ENCODE results near the gene SLC25A47.
"Not testable (repeated sequence)": the region's sequence is repeated elsewhere in the genome, so short reads cannot be mapped to it uniquely, and the experiment has no call there.

SLC25A47 gene

DNA sequence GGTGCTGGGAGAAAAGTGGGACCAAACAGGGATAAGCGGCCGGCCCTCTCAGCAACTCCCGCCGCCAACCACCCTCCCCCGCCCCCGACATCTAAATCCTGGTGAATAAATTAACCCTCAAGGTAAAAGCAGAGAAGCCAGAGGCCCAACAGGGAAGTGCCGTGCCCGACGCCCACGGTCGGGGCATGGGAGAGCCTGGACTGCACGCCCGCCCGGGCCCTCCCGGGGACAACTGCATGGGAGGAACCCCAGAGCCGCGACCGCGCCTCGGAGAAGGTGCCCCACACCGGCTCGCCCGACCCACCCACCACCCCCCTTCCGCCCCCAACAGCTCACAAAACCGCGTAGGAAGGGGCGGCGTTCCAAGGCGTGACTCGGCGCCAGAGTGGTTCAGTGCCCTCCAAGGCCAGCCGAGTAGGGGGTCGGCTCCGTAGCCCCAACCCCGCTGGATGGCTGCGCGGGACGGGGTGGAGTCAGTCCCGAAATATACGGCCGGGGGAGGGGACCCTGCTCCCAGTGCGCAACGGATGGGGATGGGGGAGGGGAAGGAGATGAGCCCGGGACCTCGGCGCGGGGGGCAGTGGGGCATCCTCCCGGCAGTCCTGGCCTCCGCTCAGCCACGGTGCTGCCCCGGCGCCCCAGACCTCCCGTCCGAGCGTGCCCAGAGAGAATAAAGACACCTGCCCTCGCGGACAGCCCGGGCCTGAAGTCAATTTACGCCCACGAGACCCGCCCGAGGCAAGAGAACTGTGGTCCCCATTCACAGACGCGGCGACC, 17.6 kb upstream of the SLC25A47 start:
- DNase-seq (no peak), ATAC-seq (replicated peaks) (peak; percentile 8 to 11)
- peaks cover 26 to 48% of the 10 kb centered on the region in 2 donors for H3K4me1 Mint-ChIP-seq
- no peaks in the 10 kb centered on the region for H3K27me3 Mint-ChIP-seq
- peak overlapping the region; percentile 89 to 92 for H3K4me3 Mint-ChIP-seq
- H3K36me3 Mint-ChIP-seq = no peaks in the 10 kb centered on the region
- no peaks in the 10 kb centered on the region for H3K9me3 Mint-ChIP-seq
- H3K27ac Mint-ChIP-seq = peak overlapping the region; percentile 31

DNA sequence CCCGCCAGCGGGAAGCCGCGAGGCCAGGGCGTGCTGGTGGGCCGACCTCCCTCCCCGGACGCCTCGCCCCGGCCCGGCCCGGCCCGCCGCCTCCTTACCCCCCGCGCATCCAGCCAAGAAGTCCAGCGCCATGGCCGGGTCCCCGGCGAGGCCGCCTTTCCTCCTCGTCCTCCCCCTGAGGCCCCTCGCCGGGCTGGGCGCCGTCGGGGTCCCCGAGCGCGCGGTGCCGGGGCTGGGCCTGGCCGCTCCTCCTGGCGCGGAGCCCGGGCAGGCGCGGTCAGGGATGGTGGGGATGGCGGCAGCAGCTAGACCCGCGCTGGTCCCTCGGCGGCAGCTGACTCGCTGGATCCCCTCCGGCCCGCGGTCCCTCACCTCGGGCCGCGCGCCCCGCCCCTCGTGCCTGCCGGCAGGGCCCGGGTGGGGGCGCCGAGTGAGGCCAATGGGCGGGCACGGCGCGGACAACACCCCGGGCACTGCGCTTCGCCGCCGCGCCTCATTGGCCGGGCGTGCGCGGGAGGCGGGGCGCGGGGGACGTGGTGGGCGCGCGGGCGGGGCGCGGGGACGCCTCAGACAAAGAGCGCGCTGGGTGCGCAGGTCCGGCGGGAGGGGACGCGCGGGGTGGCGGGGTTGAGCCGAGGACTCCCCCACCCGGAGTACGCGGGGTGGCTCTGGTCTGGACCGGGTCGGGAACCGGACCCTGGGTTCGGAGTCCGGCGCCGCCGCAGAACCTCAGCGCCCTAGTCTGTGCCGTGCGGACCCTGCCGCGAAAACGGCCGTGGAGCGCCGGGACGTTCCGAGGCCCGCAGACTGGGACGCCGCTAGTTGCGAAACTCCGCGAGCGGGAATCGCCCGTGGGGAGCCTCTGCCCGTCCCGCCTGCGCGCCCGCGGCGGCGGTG, 16.8 kb upstream of the SLC25A47 start, which contains the start of gene SLC25A29:
Gene SLC25A29, minus strand, starts transcription at position 344 of the 897 bp plus-strand sequence. Its CDS starts 212 bp downstream, at position 132.
- H3K4me1 Mint-ChIP-seq = peaks cover 30 to 54% of the 10 kb centered on the region in 2 donors
- H3K27me3 Mint-ChIP-seq = no peaks in the 10 kb centered on the region
- H3K27ac Mint-ChIP-seq = peak within 1 kb of the TSS; percentile 65
- DNase-seq = peak; percentile 75
- H3K36me3 Mint-ChIP-seq = no peaks in the 10 kb centered on the region
- ATAC-seq (replicated peaks) = peak; percentile 87 to 92
- peak within 1 kb of the TSS; percentile 89 to 92 for H3K4me3 Mint-ChIP-seq
- H3K9me3 Mint-ChIP-seq = no peaks in the 10 kb centered on the region

DNA sequence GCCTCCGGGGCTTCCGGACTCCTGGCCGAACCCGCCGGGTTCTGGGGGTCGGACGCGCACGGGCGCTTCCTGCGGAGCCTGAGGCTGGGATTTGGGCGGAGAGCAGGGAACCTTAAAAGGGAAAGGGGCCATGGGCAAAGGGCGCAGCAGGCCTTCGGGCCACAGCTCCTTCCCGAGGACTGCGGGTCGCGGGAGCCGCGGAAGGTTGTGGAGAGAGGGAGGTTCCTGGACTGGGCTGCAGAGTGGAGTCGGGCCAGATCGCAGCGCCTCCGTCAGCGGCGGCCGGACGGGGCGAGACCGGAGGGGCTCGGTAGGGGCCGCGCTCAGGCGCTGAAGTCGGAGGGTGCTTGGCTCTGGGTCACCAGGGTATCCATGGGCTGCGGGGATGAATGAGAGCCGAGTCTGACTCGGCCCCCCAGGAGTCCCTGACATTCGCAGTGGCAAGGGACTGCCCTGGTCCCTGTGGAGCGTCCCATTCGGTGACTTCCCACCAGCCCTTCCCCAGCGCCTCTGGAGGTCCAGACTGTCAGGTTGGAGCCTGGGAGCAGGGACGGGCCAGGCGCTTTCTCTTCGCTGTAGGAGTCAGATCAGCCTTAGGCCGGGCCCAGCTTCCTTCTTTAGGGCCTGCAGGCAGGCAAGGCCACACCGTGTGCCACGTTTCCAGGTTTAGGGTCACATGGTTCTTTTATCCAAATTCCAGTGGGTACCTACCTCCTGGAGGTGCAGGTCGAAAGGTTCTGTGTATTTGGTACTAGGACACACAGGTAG, 16.0 kb upstream of the SLC25A47 start:
- ATAC-seq (replicated peaks) = peak; percentile 12 to 30
- no peak for DNase-seq
- Mint-ChIP-seq H3K4me1 (peaks cover 38 to 63% of the 10 kb centered on the region in 2 donors), H3K36me3 (no peaks in the 10 kb centered on the region), H3K4me3 (peak overlapping the region; percentile 81 to 92), H3K9me3 (no peaks in the 10 kb centered on the region), H3K27me3 (no peaks in the 10 kb centered on the region), H3K27ac (peak overlapping the region; percentile 65)

DNA sequence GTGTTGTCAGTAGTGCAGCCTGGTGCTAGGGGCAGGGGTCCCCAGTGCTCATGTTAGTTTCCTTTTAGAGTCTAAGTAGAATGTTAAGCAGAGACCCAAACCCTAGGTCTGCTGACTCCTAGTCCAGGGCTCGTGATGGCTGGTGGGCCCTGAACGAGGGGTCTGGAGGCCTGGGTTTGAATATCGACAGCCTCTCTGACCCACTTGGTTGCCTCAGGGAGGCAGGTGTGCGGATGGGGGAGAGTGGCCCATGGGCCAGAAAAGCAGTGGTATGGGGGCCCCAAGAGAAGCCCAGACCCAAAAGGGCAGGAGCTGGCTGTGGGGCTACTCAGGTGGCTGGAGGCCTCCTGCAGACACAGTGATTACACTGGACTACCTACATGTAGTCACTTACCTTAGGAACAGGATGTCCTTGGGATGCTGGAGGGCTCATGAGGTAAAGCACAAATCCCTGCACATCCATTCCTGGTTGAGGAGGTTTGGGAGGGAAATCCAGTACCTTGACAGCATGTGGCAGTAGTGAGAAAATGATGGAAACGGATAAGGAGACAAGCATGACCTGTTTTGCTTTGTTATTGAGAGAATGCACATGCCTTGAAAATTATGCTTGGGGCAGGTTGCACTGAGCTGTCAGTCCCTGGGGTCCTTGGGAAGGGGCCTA, 15.2 kb upstream of the SLC25A47 start:
- H3K27me3 Mint-ChIP-seq = no peaks in the 10 kb centered on the region

DNA sequence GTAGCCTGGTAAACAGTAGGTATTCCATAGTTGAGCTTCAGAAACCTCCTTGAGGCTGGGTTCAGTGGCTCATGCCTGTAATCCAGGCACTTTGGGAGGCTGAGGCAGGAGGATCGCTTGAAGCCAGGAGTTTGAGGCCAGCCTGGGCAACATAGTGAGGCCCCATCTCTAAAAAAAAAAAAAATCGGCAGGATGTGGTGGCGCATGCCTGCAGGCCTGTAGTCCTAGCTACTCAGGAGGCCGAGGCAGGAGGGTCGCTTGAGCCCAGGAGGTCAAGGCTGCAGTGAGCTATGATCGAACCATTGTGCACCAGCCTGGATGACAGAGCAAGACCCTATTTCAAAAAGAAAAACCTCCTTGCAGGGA, 14.7 kb upstream of the SLC25A47 start:
- not testable (repeated sequence) for H3K9me3 Mint-ChIP-seq; H3K36me3 Mint-ChIP-seq; H3K4me3 Mint-ChIP-seq; ATAC-seq (replicated peaks); DNase-seq; H3K27ac Mint-ChIP-seq; H3K27me3 Mint-ChIP-seq
- H3K4me1 Mint-ChIP-seq = peaks cover 41 to 62% of the 10 kb centered on the region in 2 donors

More for the DNA sequence above, 15.2 kb upstream of the SLC25A47 start:
- peaks cover 45 to 66% of the 10 kb centered on the region in 2 donors for H3K4me1 Mint-ChIP-seq
- ATAC-seq (replicated peaks) = no peak
- no peak for DNase-seq
- H3K9me3 Mint-ChIP-seq = no peaks in the 10 kb centered on the region
- H3K4me3 Mint-ChIP-seq = peak overlapping the region; percentile 81 to 92
- H3K27ac Mint-ChIP-seq = no peak overlapping the region
- no peaks in the 10 kb centered on the region for H3K36me3 Mint-ChIP-seq

DNA sequence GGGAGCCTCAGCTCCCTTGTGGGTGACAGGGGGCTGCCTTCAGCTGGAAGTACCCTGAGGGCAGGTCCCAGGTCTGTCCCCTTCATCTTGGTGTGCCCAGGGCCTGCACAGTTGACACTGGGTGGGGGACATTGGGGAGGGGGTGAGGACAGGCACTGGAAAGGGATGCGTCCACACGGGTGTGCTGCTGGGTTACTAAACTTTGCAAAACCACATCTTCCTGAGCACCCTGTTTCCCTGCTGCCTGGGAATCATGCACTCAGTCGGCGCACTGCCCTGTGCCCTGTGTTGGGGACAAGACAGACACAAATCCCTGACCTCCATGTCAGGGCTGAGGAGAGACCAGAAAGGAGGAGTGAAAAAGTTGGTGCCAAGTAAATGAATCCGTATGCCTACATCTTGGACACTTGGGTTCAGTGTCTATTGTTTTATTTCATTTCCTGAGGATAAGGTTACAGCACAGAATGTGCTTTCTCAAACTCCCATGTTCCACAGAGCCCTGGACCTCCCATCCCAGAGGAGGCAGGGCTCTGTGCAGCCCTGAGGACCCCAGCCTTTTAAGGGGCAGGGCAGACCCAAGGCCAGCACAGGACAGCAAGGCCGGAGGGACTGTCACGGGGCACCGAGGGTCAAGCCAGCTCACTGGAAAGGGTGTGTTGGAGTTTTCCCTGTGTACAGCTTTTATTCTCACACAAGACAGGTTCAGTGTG, 14.0 kb upstream of the SLC25A47 start:
- no peak overlapping the region for H3K27ac Mint-ChIP-seq
- no peaks in the 10 kb centered on the region for H3K27me3 Mint-ChIP-seq
- H3K4me3 Mint-ChIP-seq = no peak overlapping the region
- DNase-seq (no peak), ATAC-seq (replicated peaks) (no peak)
- no peaks in the 10 kb centered on the region for H3K9me3 Mint-ChIP-seq
- peaks cover 38 to 56% of the 10 kb centered on the region in 2 donors for H3K4me1 Mint-ChIP-seq
- no peaks in the 10 kb centered on the region for H3K36me3 Mint-ChIP-seq

DNA sequence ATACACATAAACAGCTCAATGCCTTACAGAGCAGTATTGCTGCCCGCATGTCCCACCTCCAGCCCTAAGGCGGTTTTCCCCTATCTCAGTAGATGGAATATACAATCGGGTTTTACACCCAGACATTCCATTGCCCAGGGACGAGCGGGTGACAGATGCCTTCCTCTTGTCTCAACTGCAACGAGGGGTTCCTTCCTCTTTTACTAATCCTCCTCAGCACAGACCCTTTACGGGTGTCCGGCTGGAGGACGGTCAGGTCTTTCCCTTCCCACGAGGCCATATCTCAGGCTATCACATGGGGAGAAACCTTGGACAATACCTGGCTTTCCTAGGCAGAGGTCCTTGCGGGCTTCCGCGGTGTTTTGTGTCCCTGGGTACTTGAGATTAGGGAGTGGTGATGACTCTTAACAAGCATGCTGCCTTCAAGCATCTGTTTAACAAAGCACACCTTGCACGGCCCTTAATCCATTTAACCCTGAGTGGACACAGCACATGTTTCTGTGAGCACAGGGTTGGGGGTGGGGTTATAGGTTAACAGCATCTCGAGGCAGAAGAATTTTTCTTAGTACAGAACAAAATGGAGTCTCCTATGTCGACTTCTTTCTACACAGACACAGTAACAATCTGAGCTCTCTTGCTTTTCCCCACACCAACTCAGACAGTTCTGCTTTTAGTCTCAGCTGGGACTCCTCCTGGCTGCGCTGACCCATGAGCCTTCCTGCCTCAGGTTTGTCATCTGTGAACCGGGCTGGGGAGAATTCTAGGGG, 10.8 kb upstream of the SLC25A47 start:
- H3K4me1 Mint-ChIP-seq = peaks cover 27 to 47% of the 10 kb centered on the region in 2 donors
- H3K27me3 Mint-ChIP-seq, DNase-seq, H3K9me3 Mint-ChIP-seq, H3K4me3 Mint-ChIP-seq, H3K36me3 Mint-ChIP-seq: not testable (repeated sequence)
- ATAC-seq (replicated peaks) = peak; percentile 73 to 79
- H3K27ac Mint-ChIP-seq = peak overlapping the region; percentile 22

DNA sequence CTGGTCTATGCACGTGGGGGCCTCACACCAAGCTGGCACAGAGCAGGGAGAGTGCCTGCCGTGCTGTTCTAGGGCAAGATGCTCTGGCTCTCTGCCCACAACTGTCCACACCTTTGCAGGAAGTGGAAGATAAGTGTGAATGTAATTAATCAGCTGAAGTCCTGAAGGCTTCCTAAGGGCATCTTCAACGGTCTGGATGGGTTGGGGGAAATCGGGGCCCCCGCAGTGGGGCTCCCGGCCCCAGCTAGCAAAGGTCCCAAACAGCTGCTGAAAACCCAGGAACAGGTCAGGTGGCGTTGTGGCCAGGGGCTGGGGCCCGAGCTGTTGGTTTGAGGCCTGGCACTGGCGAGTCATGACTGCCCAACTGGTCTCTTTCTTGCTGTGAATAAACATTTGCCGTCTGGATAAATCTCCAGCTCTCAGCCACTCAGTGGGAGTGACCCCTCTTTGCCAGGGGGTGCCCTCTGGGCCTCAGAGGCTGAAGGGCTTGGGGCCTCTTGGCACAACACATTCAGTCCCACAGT, 10.2 kb upstream of the SLC25A47 start:
- Mint-ChIP-seq H3K27ac (no peak overlapping the region), H3K27me3 (no peaks in the 10 kb centered on the region), H3K36me3 (no peaks in the 10 kb centered on the region), H3K9me3 (no peaks in the 10 kb centered on the region), H3K4me1 (peaks cover 22 to 44% of the 10 kb centered on the region in 2 donors), H3K4me3 (no peak overlapping the region)
- DNase-seq (no peak), ATAC-seq (replicated peaks) (no peak)

DNA sequence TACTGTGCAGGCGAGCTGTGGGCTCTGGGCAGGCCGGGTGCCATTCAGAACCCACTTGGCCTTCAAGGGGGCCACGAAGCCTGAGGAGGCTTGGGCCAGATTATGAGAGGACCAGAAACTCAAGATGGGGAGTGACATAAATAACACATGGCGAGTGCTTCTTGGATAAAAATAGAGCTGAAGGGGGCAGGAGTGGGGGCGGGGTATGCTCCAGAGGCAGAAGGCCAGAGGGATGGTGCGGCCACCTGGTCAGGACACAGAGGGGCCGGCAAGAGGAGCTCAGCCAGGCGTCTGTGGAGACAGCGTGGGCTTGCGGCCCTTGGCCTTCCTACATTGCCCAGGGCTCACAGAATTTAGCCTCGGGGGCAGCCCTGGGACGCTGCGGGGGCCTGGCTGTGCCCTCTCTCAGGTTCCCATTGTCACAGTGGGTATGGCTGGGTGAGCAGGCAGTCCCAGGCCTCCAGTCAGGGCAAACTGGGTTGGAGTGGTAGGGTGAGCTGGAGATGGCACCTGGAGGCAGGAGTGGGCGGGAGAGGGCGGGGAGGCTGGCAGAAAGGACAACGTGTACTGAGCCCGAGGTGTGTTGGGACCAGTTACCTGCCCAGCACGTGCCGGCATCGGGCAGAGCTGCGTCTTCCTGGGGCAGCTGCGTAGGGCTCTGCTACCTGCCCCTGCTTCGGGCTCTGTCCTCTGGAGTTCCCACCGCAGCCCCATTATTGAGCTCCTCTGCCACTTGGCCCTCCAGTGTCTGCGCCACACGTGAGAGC, 9.5 kb upstream of the SLC25A47 start:
- ATAC-seq (replicated peaks) (no peak), DNase-seq (no peak)
- no peaks in the 10 kb centered on the region for H3K36me3 Mint-ChIP-seq
- no peak overlapping the region for H3K27ac Mint-ChIP-seq
- no peaks in the 10 kb centered on the region for H3K9me3 Mint-ChIP-seq
- H3K27me3 Mint-ChIP-seq = no peaks in the 10 kb centered on the region
- peaks cover 21 to 44% of the 10 kb centered on the region in 2 donors for H3K4me1 Mint-ChIP-seq
- H3K4me3 Mint-ChIP-seq = no peak overlapping the region

DNA sequence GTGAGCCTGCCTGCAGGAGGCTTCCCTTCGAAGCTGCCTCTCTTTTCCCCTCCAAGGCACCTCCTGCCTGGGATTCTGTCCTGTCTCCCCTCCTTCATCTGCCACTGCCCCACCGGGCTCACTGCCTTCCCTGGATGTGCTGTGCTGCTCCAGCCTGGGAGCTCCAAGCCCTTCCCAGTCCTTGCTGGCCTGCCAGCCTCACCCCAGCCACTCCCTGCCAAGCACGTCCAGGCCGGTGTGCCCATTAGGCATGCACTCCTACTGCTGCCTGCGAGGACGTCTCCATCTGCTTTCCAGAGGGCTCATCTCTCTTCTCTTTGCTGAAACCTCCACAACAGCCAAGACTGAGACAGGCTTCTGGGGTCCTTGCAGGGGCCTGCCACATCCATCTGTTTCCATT, 8.4 kb upstream of the SLC25A47 start:
- H3K27ac Mint-ChIP-seq = peak overlapping the region; percentile 22

DNA sequence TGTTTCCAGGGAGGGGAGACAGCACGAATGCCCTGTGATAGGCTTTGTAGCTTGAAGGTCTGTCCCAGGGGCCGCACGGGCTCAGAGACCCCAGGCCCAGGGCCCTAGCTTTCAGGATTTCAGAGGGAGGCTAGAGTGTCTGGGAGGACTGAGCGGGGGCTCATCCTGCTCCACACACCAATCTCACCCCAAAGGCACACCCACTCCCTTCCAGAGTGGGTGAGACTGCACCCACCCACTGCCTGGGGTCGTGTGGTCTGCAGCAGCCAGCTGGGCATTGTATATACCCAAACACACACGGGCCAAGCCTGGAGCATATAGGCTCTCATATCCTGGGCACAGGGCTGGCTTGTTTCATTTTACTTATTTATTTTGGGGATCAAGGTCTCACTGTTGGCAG, 5.8 kb upstream of the SLC25A47 start:
- H3K9me3 Mint-ChIP-seq = no peaks in the 10 kb centered on the region
- ATAC-seq (replicated peaks) (no peak), DNase-seq (no peak)
- peak overlapping the region; percentile 78 to 84 for H3K4me3 Mint-ChIP-seq
- peak overlapping the region; percentile 78 for H3K27ac Mint-ChIP-seq
- H3K27me3 Mint-ChIP-seq = no peaks in the 10 kb centered on the region
- peaks cover 5 to 25% of the 10 kb centered on the region in 2 donors for H3K4me1 Mint-ChIP-seq
- no peaks in the 10 kb centered on the region for H3K36me3 Mint-ChIP-seq

More for the DNA sequence above, 8.4 kb upstream of the SLC25A47 start:
- DNase-seq (no peak), ATAC-seq (replicated peaks) (no peak)
- H3K27me3 Mint-ChIP-seq = no peaks in the 10 kb centered on the region
- peaks cover 19 to 41% of the 10 kb centered on the region in 2 donors for H3K4me1 Mint-ChIP-seq
- no peaks in the 10 kb centered on the region for H3K36me3 Mint-ChIP-seq
- H3K9me3 Mint-ChIP-seq = no peaks in the 10 kb centered on the region
- H3K4me3 Mint-ChIP-seq = no peak overlapping the region
